22Rv1 (cell line): ENCODE results near the gene FAM72B.
"Not testable (repeated sequence)": the region's sequence is repeated elsewhere in the genome, so short reads cannot be mapped to it uniquely, and the experiment has no call there.

Source experiments
- ZFX ChIP-seq: fragments of 450-650 bp; IDR thresholded peaks from 2 replicates; pipeline ENCODE4 v1.6.1; 2017; ENCODE audit warnings: antibody characterized with exemption, borderline replicate concordance
- TF ChIP-seq, protein P1 (sequence below): fragments of 450-650 bp; IDR thresholded peaks from 2 replicates; pipeline ENCODE4 v1.5.1; 2017; ENCODE audit warnings: mild to moderate bottlenecking

DNA sequence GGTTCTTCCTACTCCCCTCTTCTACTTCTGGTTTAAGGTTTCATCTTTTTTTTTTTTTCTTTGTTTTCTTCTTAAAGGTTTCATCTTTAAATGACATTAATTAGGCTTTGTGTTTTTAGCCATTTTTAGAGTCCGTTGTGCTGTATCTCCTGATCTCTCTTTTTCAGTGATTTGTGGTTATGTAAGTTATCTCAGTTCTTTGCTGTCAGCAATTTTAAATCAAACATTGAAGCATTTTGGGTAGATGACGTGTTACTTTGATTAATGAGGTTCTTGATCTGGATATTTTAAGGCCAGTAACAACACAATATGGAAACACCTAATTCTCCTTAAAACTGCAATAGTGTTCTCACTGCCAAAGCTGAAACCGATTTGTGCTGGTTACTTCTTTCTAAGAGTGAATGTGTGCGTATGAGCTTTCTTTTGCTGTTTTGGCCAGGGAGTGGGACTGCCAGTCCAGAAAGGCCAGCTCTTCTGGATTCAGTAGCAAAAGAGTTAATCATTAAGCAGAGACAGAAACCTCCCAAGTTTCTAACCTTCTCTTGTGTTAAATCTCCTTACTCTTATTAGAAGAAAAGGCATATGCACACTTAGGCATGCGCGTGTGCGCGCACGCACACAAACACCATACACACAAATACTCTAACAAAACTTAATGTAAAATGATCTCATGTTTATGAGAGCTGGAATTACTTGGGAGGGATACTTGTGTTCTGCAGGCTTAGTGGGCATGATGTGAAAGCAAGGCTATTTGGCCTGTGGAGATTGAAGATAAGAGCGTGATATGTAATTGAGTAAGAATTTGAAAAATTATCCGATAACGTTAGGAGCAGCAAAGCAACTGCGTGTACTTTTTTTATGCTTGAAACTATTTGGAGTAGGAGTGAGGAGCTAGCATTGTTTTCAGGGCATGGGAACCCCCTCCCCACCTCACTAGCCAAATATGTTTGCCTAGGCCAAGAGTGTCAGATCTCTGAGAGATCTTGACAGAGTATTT is 17.1 kb upstream of the FAM72B start:
- TF ChIP-seq, protein P1, sequence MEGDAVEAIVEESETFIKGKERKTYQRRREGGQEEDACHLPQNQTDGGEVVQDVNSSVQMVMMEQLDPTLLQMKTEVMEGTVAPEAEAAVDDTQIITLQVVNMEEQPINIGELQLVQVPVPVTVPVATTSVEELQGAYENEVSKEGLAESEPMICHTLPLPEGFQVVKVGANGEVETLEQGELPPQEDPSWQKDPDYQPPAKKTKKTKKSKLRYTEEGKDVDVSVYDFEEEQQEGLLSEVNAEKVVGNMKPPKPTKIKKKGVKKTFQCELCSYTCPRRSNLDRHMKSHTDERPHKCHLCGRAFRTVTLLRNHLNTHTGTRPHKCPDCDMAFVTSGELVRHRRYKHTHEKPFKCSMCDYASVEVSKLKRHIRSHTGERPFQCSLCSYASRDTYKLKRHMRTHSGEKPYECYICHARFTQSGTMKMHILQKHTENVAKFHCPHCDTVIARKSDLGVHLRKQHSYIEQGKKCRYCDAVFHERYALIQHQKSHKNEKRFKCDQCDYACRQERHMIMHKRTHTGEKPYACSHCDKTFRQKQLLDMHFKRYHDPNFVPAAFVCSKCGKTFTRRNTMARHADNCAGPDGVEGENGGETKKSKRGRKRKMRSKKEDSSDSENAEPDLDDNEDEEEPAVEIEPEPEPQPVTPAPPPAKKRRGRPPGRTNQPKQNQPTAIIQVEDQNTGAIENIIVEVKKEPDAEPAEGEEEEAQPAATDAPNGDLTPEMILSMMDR, result not testable (repeated sequence)
- not testable (repeated sequence) for TF ChIP-seq ZFX
